ENCODE results near the gene HMMR.

HMMR gene

GRCh38 chr5:163456029-163456589 lies 4.3 kb upstream of the HMMR start:
- CTCF ChIA-PET: interaction anchor here (1.3 kb wide), 1 partner anchor 11 kb away, joined by 3 read pairs; no protein-coding TSS in a partner anchor
- no peak for DNase-seq (ENCODE audit: low read depth, low spot score)
- H3K4me3 ChIP-seq (ENCODE audit: low read depth, low read length): no peak overlapping the region
- TF ChIP-seq CTCF (IDR thresholded peaks at IDR 0.05; ENCODE audit: insufficient read depth, low read length, missing control alignments): no peak
- POLR2A ChIA-PET: interaction anchor here (0.7 kb wide), 1 partner anchor 18 kb away, joined by 3 read pairs; no protein-coding TSS in a partner anchor

GRCh38 chr5:163456840-163457239 lies 3.6 kb upstream of the HMMR start:
- no peak overlapping the region for H3K4me3 ChIP-seq (ENCODE audit: low read depth, low read length)
- no peak for TF ChIP-seq CTCF (IDR thresholded peaks at IDR 0.05; ENCODE audit: insufficient read depth, low read length, missing control alignments)
- CTCF ChIA-PET: interaction anchor here (0.9 to 1.3 kb wide), 2 partner anchors 12 to 15 kb away, joined by 3 read pairs; no protein-coding TSS in a partner anchor
- DNase-seq (ENCODE audit: low read depth, low spot score): no peak
- POLR2A ChIA-PET: no interaction called here

GRCh38 chr5:163458778-163459385 lies 1.6 kb upstream of the HMMR start:
- POLR2A ChIA-PET: interaction anchor here (0.6 to 2.6 kb wide), 2 partner anchors 21 to 46 kb away, joined by 3 to 12 read pairs; partner anchors contain the start of genes CCNG1 and MAT2B

GRCh38 chr5:163459462-163459818 lies 992 bp upstream of the HMMR start:
- TF ChIP-seq CTCF (IDR thresholded peaks at IDR 0.05; ENCODE audit: insufficient read depth, low read length, missing control alignments): no peak
- DNase-seq (ENCODE audit: low read depth, low spot score): no peak
- peak overlapping the region; percentile 77 for H3K4me3 ChIP-seq (ENCODE audit: low read depth, low read length)
- POLR2A ChIA-PET: interaction anchor here (0.6 to 2.6 kb wide), 3 partner anchors 17 to 46 kb away, joined by 3 to 12 read pairs (median 11); partner anchors contain the start of genes CCNG1 and MAT2B
- CTCF ChIA-PET: interaction anchor here (1.5 to 5.1 kb wide), 4 partner anchors 14 to 51 kb away, joined by 3 to 40 read pairs (median 4); no protein-coding TSS in a partner anchor

More at GRCh38 chr5:163458778-163459385, 1.6 kb upstream of the HMMR start:
- no peak for DNase-seq (ENCODE audit: low read depth, low spot score)
- CTCF ChIA-PET: interaction anchor here (1.1 to 5.1 kb wide), 4 partner anchors 15 to 50 kb away, joined by 3 to 40 read pairs (median 3); no protein-coding TSS in a partner anchor
- TF ChIP-seq CTCF (IDR thresholded peaks at IDR 0.05; ENCODE audit: insufficient read depth, low read length, missing control alignments): no peak
- peak overlapping the region; percentile 77 for H3K4me3 ChIP-seq (ENCODE audit: low read depth, low read length)

GRCh38 chr5:163459819-163460561 lies 442 bp upstream of the HMMR start, which contains the start of gene NUDCD2:
TSS of gene NUDCD2 (minus strand) at chr5:163460102. CDS start at chr5:163460050, 52 bp downstream.
- ChIA-PET CTCF (interaction anchor here (1.1 to 5.1 kb wide), 6 partner anchors 11 to 51 kb away, joined by 3 to 40 read pairs (median 3); no protein-coding TSS in a partner anchor), POLR2A (interaction anchor here (0.6 to 2.6 kb wide), 6 partner anchors 12 to 47 kb away, joined by 3 to 12 read pairs (median 4); partner anchors contain the start of genes CCNG1 and MAT2B)
- peak; percentile 35 for TF ChIP-seq CTCF (IDR thresholded peaks at IDR 0.05; ENCODE audit: insufficient read depth, low read length, missing control alignments)

More at GRCh38 chr5:163459819-163460561, 442 bp upstream of the HMMR start, which contains the start of gene NUDCD2:
- peak within 1 kb of the TSS; percentile 80 for H3K4me3 ChIP-seq (ENCODE audit: low read depth, low read length)
- peak; percentile 94 for DNase-seq (ENCODE audit: low read depth, low spot score)
